OCI-M2 (cell line): ENCODE results near the gene NSUN3.

Experiments
- DNase-seq: peaks from one replicate; lab custom pipeline; 2025; ENCODE audit not compliant: unreplicated experiment; lab: John Stamatoyannopoulos, UW

NSUN3 gene

GRCh38 chr3:94118390-94118789, 55.5 kb downstream of the NSUN3 start:
- no peak for DNase-seq

- no peak for DNase-seq
Measured at GRCh38 chr3:94121161-94121560, 58.3 kb downstream of the NSUN3 start.

GRCh38 chr3:94127115-94127514, 64.3 kb downstream of the NSUN3 start:
- DNase-seq = no peak

GRCh38 chr3:94130690-94131089, 67.8 kb downstream of the NSUN3 start:
- no peak for DNase-seq

- no peak for DNase-seq
Measured at GRCh38 chr3:94132777-94133176, 69.9 kb downstream of the NSUN3 start.

- DNase-seq = no peak
Measured at GRCh38 chr3:94136133-94136532, 73.3 kb downstream of the NSUN3 start.

GRCh38 chr3:94137377-94137776, 74.5 kb downstream of the NSUN3 start:
- no peak for DNase-seq

GRCh38 chr3:94146455-94146854, 83.6 kb downstream of the NSUN3 start:
- no peak for DNase-seq

- no peak for DNase-seq
Measured at GRCh38 chr3:94147012-94147411, 84.2 kb downstream of the NSUN3 start.

GRCh38 chr3:94150113-94150512, 87.3 kb downstream of the NSUN3 start:
- no peak for DNase-seq

GRCh38 chr3:94156626-94157025, 93.8 kb downstream of the NSUN3 start:
- no peak for DNase-seq

GRCh38 chr3:94158512-94158911, 95.7 kb downstream of the NSUN3 start:
- no peak for DNase-seq

- DNase-seq = no peak
Measured at GRCh38 chr3:94159062-94159828, 96.4 kb downstream of the NSUN3 start.

GRCh38 chr3:94162700-94163099, 99.8 kb downstream of the NSUN3 start:
- DNase-seq = no peak

GRCh38 chr3:94167346-94167745, 104.5 kb downstream of the NSUN3 start:
- no peak for DNase-seq

- no peak for DNase-seq
Measured at GRCh38 chr3:94167796-94168195, 104.9 kb downstream of the NSUN3 start.

GRCh38 chr3:94171954-94172353, 109.1 kb downstream of the NSUN3 start:
- DNase-seq = no peak

- DNase-seq = no peak
Measured at GRCh38 chr3:94172695-94173310, 109.9 kb downstream of the NSUN3 start.

- no peak for DNase-seq
Measured at GRCh38 chr3:94173673-94174434, 111.0 kb downstream of the NSUN3 start.

- no peak for DNase-seq
Measured at GRCh38 chr3:94175677-94176076, 112.8 kb downstream of the NSUN3 start.

- no peak for DNase-seq
Measured at GRCh38 chr3:94176988-94177745, 114.3 kb downstream of the NSUN3 start.
